Left hindlimb (tissue), 1 donor: Measurements from ENCODE around the gene TNS2.

Experiments
- DNase-seq: peaks from one replicate; pipeline ENCODE4 v3.0.0-alpha.2; 2018

Gene TNS2

GRCh38 chr12:53044896-53045695 is 4.8 kb upstream of the TNS2 start:
- no peak for DNase-seq

GRCh38 chr12:53045696-53046045 is 4.2 kb upstream of the TNS2 start:
- DNase-seq, result peak; percentile 75

GRCh38 chr12:53046655-53047220 is 3.1 kb upstream of the TNS2 start:
- DNase-seq, result peak; percentile 95

- DNase-seq, result peak; percentile 97
Measured at GRCh38 chr12:53047221-53048032, 2.4 kb upstream of the TNS2 start.

- peak; percentile 86 for DNase-seq
Measured at GRCh38 chr12:53048033-53048779, 1.7 kb upstream of the TNS2 start.

- peak; percentile 89 for DNase-seq
Measured at GRCh38 chr12:53048780-53049401, 974 bp upstream of the TNS2 start.

- DNase-seq, result no peak
Measured at GRCh38 chr12:53050426-53051057, 677 bp downstream of the TNS2 start.

GRCh38 chr12:53051058-53051880 is 1.4 kb downstream of the TNS2 start:
- DNase-seq, result peak; percentile 56

- no peak for DNase-seq
Measured at GRCh38 chr12:53051881-53052412, 2.1 kb downstream of the TNS2 start.

- peak; percentile 95 for DNase-seq
Measured at GRCh38 chr12:53052419-53053217, 2.8 kb downstream of the TNS2 start.

GRCh38 chr12:53053218-53054111 is 3.6 kb downstream of the TNS2 start:
- peak; percentile 66 for DNase-seq

GRCh38 chr12:53054112-53054878 is 4.4 kb downstream of the TNS2 start:
- DNase-seq, result peak; percentile 94

GRCh38 chr12:53055471-53056266 is 5.8 kb downstream of the TNS2 start:
- DNase-seq, result peak; percentile 23

- no peak for DNase-seq
Measured at GRCh38 chr12:53056296-53056695, 6.4 kb downstream of the TNS2 start.

GRCh38 chr12:53056901-53057300 is 7.0 kb downstream of the TNS2 start:
- peak; percentile 31 for DNase-seq

- DNase-seq, result peak; percentile 42
Measured at GRCh38 chr12:53057816-53058500, 8.1 kb downstream of the TNS2 start.
